ENCODE data around the gene FBXO17.
A peak's percentile ranks its signal among the peaks of the same experiment; 100 is the strongest.

FBXO17 gene

DNA sequence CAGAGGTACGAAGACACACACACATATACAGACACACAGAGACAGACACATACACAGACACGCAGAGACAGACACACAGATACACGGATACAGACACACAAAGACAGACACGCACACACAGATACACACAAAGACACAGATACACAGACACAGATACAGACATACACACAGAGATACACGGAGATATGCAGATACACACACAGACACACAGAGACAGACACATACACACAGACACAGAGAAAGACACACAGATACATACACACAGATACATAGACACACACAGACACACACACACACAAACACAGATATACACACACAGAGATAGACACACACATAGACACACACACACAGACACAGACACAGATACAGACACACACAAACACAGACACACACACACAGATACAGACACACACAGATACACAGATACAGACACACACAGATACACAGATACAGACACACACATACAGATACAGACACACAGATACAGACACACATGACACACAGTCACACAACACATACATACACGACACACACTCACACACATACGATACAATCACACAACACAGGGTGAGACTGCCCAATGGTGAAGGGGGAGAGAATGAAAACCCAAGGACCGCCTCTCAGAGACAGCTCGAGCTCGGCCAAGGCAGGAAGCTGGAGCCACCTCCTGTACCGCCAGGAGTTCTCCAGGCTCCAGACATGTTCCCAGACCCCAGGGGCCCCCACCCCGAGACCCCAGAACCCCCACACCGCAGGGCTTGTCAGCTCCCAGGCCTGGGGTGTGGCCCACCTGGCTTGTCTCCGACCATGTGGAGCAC is 54.7 kb downstream of the FBXO17 start:
- Mint-ChIP-seq H3K9me3 (no peaks in the 10 kb centered on the region), H3K4me3 (no peak overlapping the region), H3K27ac (no peak overlapping the region), H3K27me3 (no peaks in the 10 kb centered on the region), H3K4me1 (ENCODE audit: low read depth) (no peaks in the 10 kb centered on the region), H3K36me3 (ENCODE audit: low read depth) (peaks cover 53% of the 10 kb centered on the region)
- peak; percentile 7 for DNase-seq

DNA sequence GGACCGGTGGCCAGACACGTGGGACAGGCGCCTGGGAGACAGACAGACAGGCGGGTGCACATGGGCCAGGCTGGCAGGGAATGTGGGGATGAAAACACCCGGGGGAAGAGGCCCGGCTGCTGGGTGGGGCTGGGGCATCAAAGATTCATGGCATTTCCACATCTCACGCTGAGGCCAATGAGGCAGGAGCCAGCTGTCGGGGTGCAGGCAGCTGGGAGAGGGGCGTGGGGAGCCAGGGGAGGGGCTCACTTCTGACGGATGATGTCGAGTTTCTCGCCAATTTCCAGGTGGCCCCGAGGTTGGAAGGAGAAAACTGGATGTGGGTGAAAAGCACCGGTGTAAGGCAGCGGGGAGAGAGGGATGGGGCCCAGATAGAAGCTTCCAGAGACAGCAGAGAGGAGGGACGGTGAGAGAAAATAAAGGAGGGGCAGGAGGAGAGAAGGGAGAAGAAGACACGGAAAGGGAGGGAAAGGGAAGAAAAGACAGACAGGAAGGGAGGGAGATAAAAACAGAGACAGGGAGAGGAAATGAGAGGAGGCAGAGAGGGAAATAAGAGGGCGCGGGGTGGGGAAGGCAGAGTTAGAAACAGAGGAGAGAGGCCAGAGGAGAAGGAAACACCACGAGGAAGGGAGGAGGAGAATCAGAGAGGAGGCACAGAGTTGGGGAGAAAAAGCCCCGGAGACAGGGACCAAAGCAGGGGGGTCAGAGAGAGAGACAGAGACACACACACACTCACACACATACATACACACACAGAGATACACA is 55.5 kb downstream of the FBXO17 start:
- Mint-ChIP-seq H3K4me3 (no peak overlapping the region), H3K36me3 (ENCODE audit: low read depth) (peaks cover 49% of the 10 kb centered on the region), H3K27me3 (no peaks in the 10 kb centered on the region), H3K9me3 (no peaks in the 10 kb centered on the region), H3K27ac (no peak overlapping the region), H3K4me1 (ENCODE audit: low read depth) (no peaks in the 10 kb centered on the region)
- peak; percentile 7 for DNase-seq

DNA sequence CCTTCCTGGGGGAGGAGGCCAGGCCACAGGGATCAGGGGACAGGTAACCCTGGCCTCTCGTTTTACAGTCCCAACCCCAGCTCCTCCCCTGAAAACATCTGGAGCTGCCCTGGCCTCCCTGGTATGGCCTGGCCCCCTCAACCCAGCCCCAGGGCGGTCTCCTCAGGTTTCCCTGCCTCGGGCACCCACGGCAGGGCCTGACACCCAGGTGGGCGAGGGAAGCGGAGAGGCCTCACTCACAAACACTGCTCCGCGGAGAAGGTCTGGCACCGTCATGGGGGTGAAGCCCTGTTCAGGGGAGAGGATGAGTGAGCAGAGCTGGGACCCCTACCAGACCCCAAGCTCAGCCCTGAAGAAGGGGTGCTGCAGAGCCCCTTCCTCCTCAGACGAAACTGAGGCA is 57.0 kb downstream of the FBXO17 start:
- Mint-ChIP-seq H3K27ac (no peak overlapping the region), H3K4me3 (no peak overlapping the region), H3K4me1 (ENCODE audit: low read depth) (no peaks in the 10 kb centered on the region), H3K9me3 (no peaks in the 10 kb centered on the region), H3K27me3 (no peaks in the 10 kb centered on the region), H3K36me3 (ENCODE audit: low read depth) (peaks cover 41% of the 10 kb centered on the region)
- no peak for DNase-seq

DNA sequence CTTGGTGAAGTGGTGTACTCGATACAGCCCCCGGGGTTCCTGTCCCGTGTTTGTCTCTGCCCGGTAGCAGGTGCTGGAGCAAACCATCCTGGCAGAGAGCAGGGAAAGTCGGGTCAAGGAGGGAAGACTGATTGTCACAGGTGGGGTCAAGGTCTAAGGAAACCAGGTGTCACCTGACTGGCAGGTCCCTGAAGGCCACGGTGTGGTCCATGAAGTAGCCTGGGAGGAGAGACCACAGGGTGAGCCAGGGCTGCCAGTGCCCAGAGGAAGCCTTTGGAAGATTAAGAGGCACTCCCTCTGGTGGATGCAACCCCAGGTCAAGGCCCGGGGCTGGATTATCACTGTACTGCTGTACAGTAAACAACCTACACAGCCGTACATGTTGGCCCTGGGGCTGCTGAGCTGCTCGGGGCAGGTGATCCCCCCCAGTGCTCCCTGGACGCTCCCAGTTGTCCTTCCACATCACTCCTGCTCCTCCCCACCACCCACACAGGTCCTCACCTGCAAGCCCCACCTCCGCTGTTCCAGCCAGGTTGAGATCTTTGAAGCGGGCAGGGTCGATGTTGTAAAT is 57.5 kb downstream of the FBXO17 start:
- no peak for DNase-seq
- H3K27me3 Mint-ChIP-seq: no peaks in the 10 kb centered on the region
- H3K27ac Mint-ChIP-seq: no peak overlapping the region
- no peak overlapping the region for H3K4me3 Mint-ChIP-seq
- peaks cover 41% of the 10 kb centered on the region for H3K36me3 Mint-ChIP-seq (ENCODE audit: low read depth)
- H3K4me1 Mint-ChIP-seq (ENCODE audit: low read depth): peaks cover 2% of the 10 kb centered on the region
- no peaks in the 10 kb centered on the region for H3K9me3 Mint-ChIP-seq

DNA sequence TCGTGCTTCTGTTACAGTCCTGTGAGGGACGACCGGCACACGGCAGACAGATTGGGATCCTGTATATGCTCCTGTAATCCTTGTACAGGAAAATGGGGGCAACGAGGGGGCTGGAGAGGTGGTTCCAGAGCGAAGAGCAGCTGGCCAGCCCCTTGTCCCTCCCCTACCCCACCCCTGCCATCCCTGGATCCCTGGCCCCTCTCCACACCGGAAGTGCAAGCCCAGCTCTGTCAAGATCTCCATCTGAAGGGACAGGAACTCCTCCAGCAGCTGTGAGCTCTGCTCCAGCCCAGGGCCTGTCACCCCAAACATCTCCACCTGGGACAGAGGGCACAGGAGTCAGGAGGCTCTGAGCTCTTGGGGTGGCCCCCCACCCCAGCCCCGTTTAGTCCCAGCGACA is 58.0 kb downstream of the FBXO17 start:
- Mint-ChIP-seq H3K27ac (no peak overlapping the region), H3K27me3 (no peaks in the 10 kb centered on the region), H3K4me3 (no peak overlapping the region), H3K4me1 (ENCODE audit: low read depth) (peaks cover 7% of the 10 kb centered on the region), H3K36me3 (ENCODE audit: low read depth) (peaks cover 37% of the 10 kb centered on the region), H3K9me3 (no peaks in the 10 kb centered on the region)
- no peak for DNase-seq

DNA sequence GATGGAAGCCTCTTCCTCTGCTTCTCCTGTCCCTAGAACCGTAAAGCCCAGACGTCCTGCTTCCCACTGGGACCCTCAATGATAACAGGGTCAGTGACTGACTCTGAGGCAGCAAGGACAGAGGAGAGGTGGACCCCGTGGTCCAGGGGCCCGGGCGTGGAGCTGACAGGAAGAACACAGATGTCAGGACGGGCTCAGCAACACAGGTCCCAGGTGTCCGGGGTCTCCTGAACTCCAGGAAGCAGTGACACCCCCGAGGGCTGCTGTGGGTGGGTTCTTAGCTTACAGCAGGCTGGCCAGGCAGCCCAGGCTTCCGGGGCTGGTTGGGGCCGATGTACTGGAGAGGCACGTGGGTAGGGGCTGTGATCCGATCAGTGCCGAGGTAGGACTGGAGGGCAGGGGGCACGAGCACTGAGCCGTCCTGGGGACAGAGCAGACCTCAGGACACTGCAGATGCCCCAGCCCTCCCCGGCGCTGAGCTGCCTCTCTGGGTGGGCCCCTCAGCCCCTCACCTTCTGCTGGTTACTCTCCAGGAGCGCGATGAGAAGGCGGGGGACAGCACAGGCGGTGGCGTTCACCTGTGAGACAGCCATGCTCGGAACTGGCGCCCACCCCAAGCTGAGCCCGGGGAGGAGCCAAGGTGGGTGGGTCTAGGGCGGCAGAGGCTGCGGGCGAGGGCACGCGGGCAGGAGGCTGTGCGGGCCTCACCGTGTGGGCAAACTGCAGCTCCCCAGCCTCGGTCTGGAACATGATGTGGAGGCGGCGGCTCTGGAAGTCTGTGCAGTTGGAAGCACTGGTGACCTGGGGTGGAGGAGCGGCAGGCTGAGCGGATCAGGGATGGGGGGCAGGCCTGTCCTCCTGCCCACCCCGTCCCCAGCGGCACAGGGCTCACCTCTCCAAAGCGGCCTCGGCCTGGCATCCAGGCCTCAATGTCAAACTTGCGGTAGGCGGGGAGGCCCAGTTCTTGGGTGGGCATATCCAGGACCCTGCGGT is 59.9 kb downstream of the FBXO17 start:
- Mint-ChIP-seq H3K9me3 (no peaks in the 10 kb centered on the region), H3K27me3 (no peaks in the 10 kb centered on the region), H3K4me3 (no peak overlapping the region), H3K4me1 (ENCODE audit: low read depth) (peaks cover 9% of the 10 kb centered on the region), H3K27ac (no peak overlapping the region), H3K36me3 (ENCODE audit: low read depth) (peaks cover 26% of the 10 kb centered on the region)
- DNase-seq: no peak

DNA sequence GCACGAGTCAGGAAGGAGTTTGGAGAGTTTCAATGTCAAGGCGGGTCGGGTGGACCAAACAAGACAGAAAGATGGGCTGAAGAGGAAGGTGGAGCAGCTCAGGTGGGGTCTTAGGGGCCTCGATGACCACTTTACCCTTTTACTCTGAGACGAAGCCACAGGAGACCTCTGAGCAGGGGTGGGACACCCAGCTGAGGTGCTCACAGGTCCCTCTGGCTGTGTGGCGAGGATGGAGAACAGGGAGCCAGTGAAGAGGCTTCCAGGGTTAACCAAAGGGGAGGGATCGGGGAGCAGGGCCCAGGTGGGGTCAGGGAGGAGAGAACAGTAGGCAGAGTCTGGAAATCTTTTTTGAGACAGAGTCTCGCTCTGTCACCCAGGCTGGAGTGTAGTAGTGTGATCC is 61.6 kb downstream of the FBXO17 start:
- Mint-ChIP-seq H3K36me3 (ENCODE audit: low read depth) (peaks cover 26% of the 10 kb centered on the region), H3K4me1 (ENCODE audit: low read depth) (peaks cover 9% of the 10 kb centered on the region), H3K9me3 (no peaks in the 10 kb centered on the region), H3K27me3 (no peaks in the 10 kb centered on the region), H3K4me3 (no peak overlapping the region), H3K27ac (no peak overlapping the region)
- DNase-seq: no peak

DNA sequence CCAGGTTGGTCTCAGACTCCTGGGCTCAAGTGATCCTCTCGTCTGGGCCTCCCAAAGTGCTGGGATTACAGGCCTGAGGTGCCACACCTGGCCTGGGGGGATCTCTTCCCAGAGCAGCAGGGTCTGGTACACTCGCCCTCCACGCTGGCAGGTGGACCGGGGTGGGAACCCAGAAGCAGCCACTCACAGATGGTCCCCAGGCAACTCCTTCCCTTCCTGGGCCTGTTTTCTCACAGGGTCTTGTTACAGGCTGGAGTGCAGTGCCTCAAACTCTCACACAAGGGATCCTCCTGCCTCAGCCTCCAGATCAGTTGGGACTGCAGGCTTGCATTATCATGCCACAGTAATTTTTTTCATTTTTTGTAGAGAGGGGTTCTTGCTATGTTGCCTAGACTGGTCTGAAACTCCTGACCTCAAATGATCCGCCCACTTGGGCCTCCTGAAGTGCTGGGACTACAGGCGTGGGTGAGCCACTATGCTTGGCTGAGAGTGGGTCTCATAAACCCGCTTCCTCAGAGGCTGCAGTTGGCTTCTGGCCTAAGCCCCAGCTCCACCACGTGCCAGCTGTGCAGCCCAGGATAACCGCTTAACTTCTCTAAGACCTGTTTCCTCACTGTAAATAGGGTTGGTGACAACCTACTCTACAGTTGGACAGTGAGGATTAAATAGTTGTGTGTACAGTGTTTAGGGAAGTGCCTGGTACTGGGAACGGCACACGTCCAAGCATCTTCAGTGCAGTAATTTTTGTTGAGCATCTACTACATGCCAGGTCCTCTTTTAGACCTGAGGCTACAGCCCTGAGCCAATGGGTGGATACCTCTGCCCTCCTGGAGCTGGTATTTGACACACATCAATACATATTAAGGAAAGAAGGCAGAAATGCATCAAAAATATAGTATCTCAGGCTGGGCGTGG is 62.7 kb downstream of the FBXO17 start:
- Mint-ChIP-seq H3K27ac (peak overlapping the region; percentile 50), H3K4me3 (no peak overlapping the region), H3K9me3 (no peaks in the 10 kb centered on the region), H3K4me1 (ENCODE audit: low read depth) (peaks cover 16% of the 10 kb centered on the region), H3K36me3 (ENCODE audit: low read depth) (peaks cover 34% of the 10 kb centered on the region), H3K27me3 (no peaks in the 10 kb centered on the region)
- no peak for DNase-seq

DNA sequence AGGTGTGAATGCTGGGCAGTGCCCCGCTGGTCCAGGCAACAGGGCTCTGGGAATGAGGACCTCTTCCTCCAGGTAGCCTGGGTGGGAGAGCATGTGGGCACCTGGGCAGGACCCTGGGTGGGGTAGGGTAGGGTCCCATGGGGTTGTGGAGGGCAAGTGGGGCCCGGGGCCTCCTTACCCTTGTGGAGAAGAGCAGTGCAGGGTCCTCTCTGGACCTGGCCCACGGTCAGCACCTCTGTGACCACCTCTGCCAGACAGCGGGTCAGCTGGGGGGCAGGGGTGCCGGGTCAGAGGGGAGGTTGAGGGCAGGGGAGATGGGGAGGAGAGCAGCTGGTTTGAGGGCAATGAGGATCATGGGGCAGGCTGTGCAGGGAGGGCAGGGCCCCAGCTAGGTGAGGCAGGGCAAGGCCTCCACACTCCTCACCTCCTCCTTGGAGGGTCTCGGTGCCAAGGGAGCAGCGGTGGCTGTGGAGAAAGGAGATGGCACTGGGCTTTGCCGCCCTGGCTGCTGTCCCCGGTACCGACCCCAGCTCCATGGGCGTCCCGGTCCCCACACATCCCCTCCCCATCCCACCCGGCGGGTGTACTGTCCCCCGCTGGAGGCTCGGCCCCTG is 64.0 kb downstream of the FBXO17 start:
- no peak overlapping the region for H3K4me3 Mint-ChIP-seq
- H3K27me3 Mint-ChIP-seq: no peaks in the 10 kb centered on the region
- no peak overlapping the region for H3K27ac Mint-ChIP-seq
- H3K36me3 Mint-ChIP-seq (ENCODE audit: low read depth): peaks cover 45% of the 10 kb centered on the region
- DNase-seq: no peak
- peaks cover 19% of the 10 kb centered on the region for H3K4me1 Mint-ChIP-seq (ENCODE audit: low read depth)
- H3K9me3 Mint-ChIP-seq: no peaks in the 10 kb centered on the region

DNA sequence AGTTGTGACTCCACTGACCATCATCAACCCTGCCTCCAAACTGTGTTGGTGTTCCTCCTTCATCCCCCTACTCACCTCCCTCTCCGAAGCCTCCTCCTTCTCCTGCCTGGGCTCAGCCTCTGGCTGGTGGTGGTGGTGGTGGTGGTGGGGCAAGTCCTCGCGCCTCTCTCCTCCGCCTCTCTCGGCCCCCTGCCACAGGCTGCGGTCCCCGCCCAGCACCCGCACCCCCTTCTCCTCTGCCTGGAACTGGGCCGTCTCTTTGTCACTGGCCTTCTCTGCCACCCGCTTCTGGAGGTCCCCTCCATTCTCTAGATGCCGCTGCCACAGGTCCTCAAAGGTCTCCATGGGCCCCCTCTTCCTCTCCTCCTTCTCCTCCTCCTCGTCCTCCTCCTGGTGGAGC is 65.1 kb downstream of the FBXO17 start:
- Mint-ChIP-seq H3K9me3 (no peaks in the 10 kb centered on the region), H3K4me1 (ENCODE audit: low read depth) (peaks cover 19% of the 10 kb centered on the region), H3K4me3 (no peak overlapping the region), H3K36me3 (ENCODE audit: low read depth) (peaks cover 44% of the 10 kb centered on the region), H3K27ac (no peak overlapping the region), H3K27me3 (no peaks in the 10 kb centered on the region)
- DNase-seq: no peak

DNA sequence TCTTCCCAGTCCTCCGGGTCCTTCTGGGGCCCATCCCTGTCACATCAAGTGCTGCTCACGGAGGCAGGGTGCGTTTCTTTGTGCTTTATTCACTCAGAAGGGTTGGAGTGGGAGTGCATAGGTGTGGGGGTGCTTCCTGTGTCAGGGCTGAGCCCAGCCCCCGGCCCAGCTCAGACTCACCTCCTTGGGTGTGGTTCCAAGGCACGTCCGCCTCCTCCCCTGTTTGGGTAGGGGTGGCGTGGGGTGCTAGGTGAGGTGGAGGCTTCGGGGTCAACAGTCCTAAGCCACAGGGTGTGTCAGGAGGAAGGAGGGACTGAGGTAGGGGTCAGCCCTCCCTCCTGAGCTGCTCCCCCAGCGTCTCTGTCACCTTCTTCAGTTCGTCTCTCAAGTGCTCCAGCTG is 66.6 kb downstream of the FBXO17 start:
- no peaks in the 10 kb centered on the region for H3K9me3 Mint-ChIP-seq
- no peak for DNase-seq
- H3K4me1 Mint-ChIP-seq (ENCODE audit: low read depth): peaks cover 25% of the 10 kb centered on the region
- H3K36me3 Mint-ChIP-seq (ENCODE audit: low read depth): peaks cover 52% of the 10 kb centered on the region
- peak overlapping the region; percentile 59 for H3K27ac Mint-ChIP-seq
- no peaks in the 10 kb centered on the region for H3K27me3 Mint-ChIP-seq
- H3K4me3 Mint-ChIP-seq: no peak overlapping the region

DNA sequence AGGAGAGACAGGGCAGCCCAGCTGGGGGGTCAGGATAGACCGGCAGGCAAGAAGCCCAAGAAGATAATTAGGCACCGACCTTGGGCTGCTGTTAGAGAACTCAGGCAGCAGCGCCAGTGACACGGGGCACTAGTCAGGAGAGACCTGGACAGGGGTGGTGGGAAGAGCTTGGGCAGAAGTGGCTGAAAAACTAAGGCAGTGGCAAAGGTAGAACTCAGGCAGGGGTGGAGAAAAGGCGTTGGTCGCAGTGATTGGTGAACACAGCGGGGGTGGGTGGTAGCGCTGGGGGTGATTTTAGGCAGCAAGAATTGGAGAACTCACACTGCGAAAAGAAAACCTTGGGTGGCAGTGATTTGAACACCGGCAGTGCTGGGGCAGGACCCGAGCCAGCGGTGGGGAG is 67.9 kb downstream of the FBXO17 start:
- Mint-ChIP-seq H3K27ac (peak overlapping the region; percentile 33), H3K9me3 (no peaks in the 10 kb centered on the region), H3K4me1 (ENCODE audit: low read depth) (peaks cover 27% of the 10 kb centered on the region), H3K27me3 (no peaks in the 10 kb centered on the region), H3K36me3 (ENCODE audit: low read depth) (peaks cover 59% of the 10 kb centered on the region), H3K4me3 (no peak overlapping the region)
- DNase-seq: no peak

DNA sequence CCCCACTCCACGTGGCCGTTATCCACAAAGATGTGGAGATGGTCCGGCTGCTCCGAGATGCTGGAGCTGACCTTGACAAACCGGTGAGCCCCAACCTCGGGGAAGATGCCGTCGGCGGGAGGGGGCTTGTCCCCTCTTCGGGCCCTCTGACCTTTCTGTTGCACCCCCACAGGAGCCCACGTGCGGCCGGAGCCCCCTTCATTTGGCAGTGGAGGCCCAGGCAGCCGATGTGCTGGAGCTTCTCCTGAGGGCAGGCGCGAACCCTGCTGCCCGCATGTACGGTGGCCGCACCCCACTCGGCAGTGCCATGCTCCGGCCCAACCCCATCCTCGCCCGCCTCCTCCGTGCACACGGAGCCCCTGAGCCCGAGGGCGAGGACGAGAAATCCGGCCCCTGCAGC is 68.3 kb downstream of the FBXO17 start:
- Mint-ChIP-seq H3K27me3 (no peaks in the 10 kb centered on the region), H3K9me3 (no peaks in the 10 kb centered on the region), H3K27ac (no peak overlapping the region), H3K4me3 (no peak overlapping the region), H3K4me1 (ENCODE audit: low read depth) (peaks cover 24% of the 10 kb centered on the region), H3K36me3 (ENCODE audit: low read depth) (peaks cover 62% of the 10 kb centered on the region)
- DNase-seq: no peak
